Mesothelial cell of epicardium (in vitro differentiated cells): ENCODE data around the gene NADK. TPM values are rescaled to one million over a fixed set of nuclear protein-coding genes. Genes with fewer than 3 reads are reported as not detected.
"Not testable (repeated sequence)": the region's sequence is repeated elsewhere in the genome, so short reads cannot be mapped to it uniquely, and the experiment has no call there.

Experiments used
- DNase-seq, 2 experiments: peaks; one replicate each; pipeline ENCODE4 v3.0.0; 2021; ENCODE audit warnings: low spot score in 2 of 2; ENCODE audit not compliant: unreplicated experiment in 2 of 2
- H3K27ac Mint-ChIP-seq: 2 replicates; pipeline ENCODE4 v1.8.0; 2021; ENCODE audit warnings: mixed read lengths
- H3K27me3 Mint-ChIP-seq: 2 replicates; pipeline ENCODE4 v1.8.0; 2021; ENCODE audit warnings: low read depth, mixed read lengths
- H3K36me3 Mint-ChIP-seq: 2 replicates; pipeline ENCODE4 v1.8.0; 2021; ENCODE audit warnings: mixed read lengths
- H3K4me1 Mint-ChIP-seq: 2 replicates; pipeline ENCODE4 v1.8.0; 2021; ENCODE audit warnings: mixed read lengths
- H3K4me3 Mint-ChIP-seq: 2 replicates; pipeline ENCODE4 v1.8.0; 2021; ENCODE audit warnings: mild to moderate bottlenecking, moderate library complexity, mixed read lengths
- H3K9me3 Mint-ChIP-seq: 2 replicates; pipeline ENCODE4 v1.8.0; 2021; ENCODE audit warnings: mixed read lengths
- CTCF ChIP-seq: fragments of 200-600 bp; sonication (generic); IDR thresholded peaks from one replicate; pipeline ENCODE4 v1.5.0; 2021; ENCODE audit warnings: antibody characterized with exemption; ENCODE audit not compliant: unreplicated experiment
- total RNA-seq: library from RNA; stranded (reverse); gene quantifications from 3 replicates; pipeline ENCODE4 v1.2.1, GENCODE V29; 2021

The NADK gene
- total RNA-seq, 1 donor from 2014 or later: 78.2 TPM

DNA sequence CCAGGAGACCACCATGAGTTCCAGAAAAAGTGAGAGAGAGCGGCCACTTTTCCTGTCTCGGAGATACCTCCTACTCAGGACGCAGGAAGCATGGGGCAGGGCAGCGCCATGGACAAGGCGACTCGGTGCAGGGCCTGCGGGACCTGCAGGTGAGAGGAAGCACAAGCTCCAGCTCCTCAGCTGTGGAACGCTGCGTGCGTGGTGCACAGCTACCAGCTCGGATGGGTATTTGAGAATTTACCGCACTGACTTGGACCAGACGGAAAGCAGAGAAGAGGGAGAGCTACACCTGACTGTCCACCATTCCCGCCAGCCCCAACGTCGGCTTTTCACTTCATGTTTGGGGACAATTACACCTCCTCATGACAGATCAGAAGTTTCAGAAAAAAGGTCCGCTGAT is 45.9 kb downstream of the NADK start:
- no peak for TF ChIP-seq CTCF
- no peak overlapping the region for H3K4me3 Mint-ChIP-seq
- no peak for DNase-seq
- H3K9me3 Mint-ChIP-seq: no peaks in the 10 kb centered on the region
- peak overlapping the region; percentile 50 for H3K27ac Mint-ChIP-seq
- no peaks in the 10 kb centered on the region for H3K27me3 Mint-ChIP-seq
- no peaks in the 10 kb centered on the region for H3K4me1 Mint-ChIP-seq
- peaks cover 8% of the 10 kb centered on the region for H3K36me3 Mint-ChIP-seq

DNA sequence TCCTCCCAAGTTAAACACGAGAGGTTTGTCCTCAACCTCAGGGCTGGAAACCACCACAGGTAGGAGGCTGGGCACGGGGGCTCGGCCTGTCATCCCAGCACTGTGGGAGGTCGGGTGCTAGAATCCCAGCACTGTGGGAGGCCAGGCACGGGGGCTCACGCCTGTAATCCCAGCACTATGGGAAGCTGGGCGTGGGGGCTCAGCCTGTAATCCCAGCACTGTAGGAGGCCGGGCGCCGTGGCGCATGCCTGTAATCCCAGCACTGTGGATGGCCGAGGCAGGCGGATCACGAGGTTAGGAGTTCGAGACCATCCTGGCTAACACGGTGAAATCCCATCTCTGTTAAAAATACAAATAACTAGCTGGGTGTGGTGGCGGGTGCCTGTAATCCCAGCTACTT is 47.4 kb downstream of the NADK start:
- Mint-ChIP-seq H3K36me3 (peaks cover 8% of the 10 kb centered on the region), H3K27ac (no peak overlapping the region), H3K27me3 (no peaks in the 10 kb centered on the region), H3K4me1 (no peaks in the 10 kb centered on the region), H3K9me3 (no peaks in the 10 kb centered on the region), H3K4me3 (no peak overlapping the region)
- no peak for TF ChIP-seq CTCF
- DNase-seq: no peak

- H3K4me3 Mint-ChIP-seq, H3K36me3 Mint-ChIP-seq, H3K4me1 Mint-ChIP-seq, H3K27me3 Mint-ChIP-seq, DNase-seq, H3K9me3 Mint-ChIP-seq, H3K27ac Mint-ChIP-seq: not testable (repeated sequence)
Observed at GRCh38 chr1:1730230-1730629, 48.0 kb downstream of the NADK start.

DNA sequence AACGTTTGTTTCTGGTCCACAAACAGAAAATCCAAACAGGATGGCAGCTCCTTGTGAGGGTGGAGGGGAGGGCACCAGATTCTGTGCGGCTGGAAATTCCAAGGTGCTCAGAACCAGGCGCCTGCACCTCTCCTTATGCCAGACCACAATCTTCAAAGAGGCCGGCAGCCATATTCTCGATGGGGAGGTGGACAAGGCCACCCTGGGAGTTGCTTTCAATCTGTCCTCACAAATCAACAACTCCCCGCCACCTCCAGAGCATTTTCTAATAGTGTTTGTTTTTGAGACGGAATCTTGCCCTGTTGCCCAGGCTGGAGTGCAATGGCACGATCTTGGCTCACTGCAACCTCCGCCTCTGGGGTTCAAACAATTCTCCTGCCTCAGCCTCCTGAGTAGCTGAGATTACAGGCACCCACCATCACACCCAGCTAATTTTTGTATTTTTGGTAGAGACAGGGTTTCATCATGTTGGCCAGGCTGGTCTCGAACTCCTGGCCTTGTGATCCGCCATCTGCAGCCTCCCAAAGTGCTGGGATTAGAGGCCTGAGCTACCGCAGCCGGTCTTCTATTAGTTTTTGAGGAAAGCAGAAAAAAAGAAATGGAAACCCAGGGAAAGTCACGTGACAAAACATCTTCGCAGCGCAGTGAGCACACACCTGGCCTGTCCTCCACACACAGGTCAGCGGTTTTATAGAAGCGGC is 49.0 kb downstream of the NADK start:
- DNase-seq, H3K27me3 Mint-ChIP-seq, H3K27ac Mint-ChIP-seq, H3K4me3 Mint-ChIP-seq, H3K9me3 Mint-ChIP-seq, H3K36me3 Mint-ChIP-seq, H3K4me1 Mint-ChIP-seq: not testable (repeated sequence)

DNA sequence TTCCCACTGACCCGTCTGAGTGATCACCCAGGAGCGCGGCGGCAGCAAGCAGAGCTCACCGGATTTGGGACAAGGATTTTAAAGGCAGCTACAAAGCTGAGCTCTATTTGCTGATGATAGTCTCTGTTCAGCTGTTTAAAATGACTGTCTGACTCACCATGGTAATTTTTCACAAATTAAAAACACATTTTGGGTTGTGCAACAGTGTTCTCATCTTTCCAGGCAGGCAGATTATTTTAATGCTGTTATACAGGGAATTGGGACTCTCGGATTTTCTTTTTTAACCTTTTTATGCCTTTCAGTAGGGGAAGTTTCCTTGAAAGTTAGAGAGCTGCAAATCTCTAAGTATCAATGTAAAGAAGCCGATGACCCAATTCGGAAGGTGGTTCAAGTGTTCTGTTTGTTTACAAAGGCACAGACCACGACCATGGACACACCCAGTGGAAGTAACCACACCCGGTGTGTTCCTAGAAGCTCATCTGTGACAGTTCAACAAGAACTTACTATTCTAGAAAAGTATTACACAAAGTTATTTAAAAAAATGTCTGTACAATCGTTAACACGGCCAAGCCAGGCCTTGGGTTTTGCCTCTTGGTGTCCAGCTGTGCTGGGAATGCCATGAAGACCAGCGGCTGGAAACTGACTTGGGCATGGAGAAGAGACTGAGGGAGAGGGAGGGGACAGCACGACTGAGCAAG is 49.8 kb downstream of the NADK start:
- not testable (repeated sequence) for H3K9me3 Mint-ChIP-seq, H3K36me3 Mint-ChIP-seq, H3K27me3 Mint-ChIP-seq, H3K4me3 Mint-ChIP-seq, DNase-seq, H3K27ac Mint-ChIP-seq, H3K4me1 Mint-ChIP-seq

- H3K4me3 Mint-ChIP-seq, H3K9me3 Mint-ChIP-seq: not testable (repeated sequence)
- H3K27ac Mint-ChIP-seq: peak overlapping the region; percentile 25
Observed at GRCh38 chr1:1727131-1727651, 51.1 kb downstream of the NADK start.

GRCh38 chr1:1726088-1726487 is 52.2 kb downstream of the NADK start:
- not testable (repeated sequence) for H3K4me1 Mint-ChIP-seq, H3K9me3 Mint-ChIP-seq, DNase-seq, H3K27me3 Mint-ChIP-seq, H3K36me3 Mint-ChIP-seq
- Mint-ChIP-seq H3K27ac (peak overlapping the region; percentile 50), H3K4me3 (peak overlapping the region; percentile 6)

More at GRCh38 chr1:1727131-1727651, 51.1 kb downstream of the NADK start:
- H3K36me3 Mint-ChIP-seq, DNase-seq, H3K27me3 Mint-ChIP-seq, H3K4me1 Mint-ChIP-seq: not testable (repeated sequence)

DNA sequence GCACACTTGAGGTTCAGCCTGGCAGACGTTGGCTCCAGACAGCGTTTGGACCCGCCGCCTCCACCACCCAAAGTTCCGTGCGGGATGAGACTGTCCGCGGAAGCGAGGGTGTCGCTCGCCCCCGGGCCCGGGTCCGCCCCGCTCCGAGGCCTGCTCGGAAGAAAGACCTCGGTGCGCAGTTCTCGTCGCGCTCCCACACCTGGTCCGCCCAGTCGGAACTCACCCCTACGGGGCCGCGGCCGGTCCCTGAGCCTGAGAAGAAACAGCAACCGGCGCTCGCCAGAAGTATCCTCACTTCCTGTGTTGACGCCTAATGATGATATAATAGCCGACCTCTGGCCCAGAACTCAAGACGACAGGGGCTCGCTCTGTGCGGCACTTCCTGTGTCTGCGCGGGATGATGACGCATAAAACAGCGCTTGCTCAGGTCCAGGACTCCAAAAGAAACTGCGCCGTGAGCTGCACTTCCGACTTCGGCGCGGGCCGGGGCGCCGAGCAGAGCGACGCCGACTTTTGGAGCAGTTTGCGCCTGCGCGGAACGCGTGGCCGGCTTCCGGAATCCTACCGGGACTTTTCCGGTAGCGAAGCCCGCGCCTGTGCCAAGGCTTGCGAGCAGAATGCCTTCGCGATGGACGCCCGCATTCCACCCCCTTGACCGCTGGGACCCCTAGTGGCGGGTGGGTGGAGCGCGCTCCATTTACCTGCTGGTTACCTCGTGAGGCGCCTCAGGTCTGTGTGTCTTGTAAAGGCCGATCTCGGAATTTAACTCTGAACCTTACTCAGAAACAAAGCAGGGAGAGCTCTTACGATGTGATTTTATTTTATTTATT is 54.0 kb downstream of the NADK start, which contains the start of gene CDK11A:
CDK11A (minus strand) TSS at position 323 of the 830 bp plus-strand sequence. CDS start 1,539 bp downstream, outside the sequence.
- TF ChIP-seq CTCF: peak; percentile 67
- not testable (repeated sequence) for H3K36me3 Mint-ChIP-seq, H3K4me1 Mint-ChIP-seq, H3K9me3 Mint-ChIP-seq, H3K27me3 Mint-ChIP-seq
- DNase-seq: peak; percentile 92 to 93
- Mint-ChIP-seq H3K27ac (peak within 1 kb of the TSS; percentile 98), H3K4me3 (peak within 1 kb of the TSS; percentile 94)
